Activated CD8-positive, alpha-beta T cell treated with anti-CD3 and anti-CD28 coated beads, Interleukin-2, amount 10 ng/mL, durations not matched to agents 7 days and 5 days (primary cell): ENCODE measurements around the gene RAB11A. TPM values are rescaled to one million over a fixed set of nuclear protein-coding genes. Genes with fewer than 3 reads are reported as not detected.

Experiments
- total RNA-seq, 2 experiments: library from RNA; stranded (reverse); gene quantifications; one replicate each; pipeline ENCODE4 v1.2.3, GENCODE V29; 2021

RAB11A gene
- total RNA-seq, 2 experiments from 2014 or later: 163 to 168 TPM

Other genes starting within 250 kb of the RAB11A start
- gene SLC24A1, start 247.6 kb upstream of the RAB11A start, total RNA-seq: 1 to 10 TPM; 3.7 to 4.5 TPM
- 10 to 100 TPM; 40.1 to 45.0 TPM for gene DENND4A, start 77.2 kb upstream of the RAB11A start, total RNA-seq